Naive thymus-derived CD4-positive, alpha-beta T cell (primary cell): ENCODE data around the gene DYRK1A. TPM values are rescaled to one million over a fixed set of nuclear protein-coding genes. Genes with fewer than 3 reads are reported as not detected.

Experiments
- ATAC-seq: fragments of 150-1000 bp; cut with Tn5 transposase; 2 replicates; pipeline ENCODE4 v1.10.0; 2021; ENCODE audit warnings: mild to moderate bottlenecking, moderate library complexity
- CTCF ChIA-PET: fragments of 350-600 bp; sonication (Branson Sonifier 250); formaldehyde crosslinking; loops from one replicate; lab custom pipeline; 2021; ENCODE audit warnings: antibody characterized with exemption; lab: Charles Lee
- POLR2A ChIA-PET: fragments of 350-600 bp; sonication (Branson Sonifier 250); formaldehyde crosslinking; loops from one replicate; lab custom pipeline; 2021; ENCODE audit warnings: antibody characterized with exemption, inconsistent platforms; lab: Charles Lee
- DNase-seq, 9 donors: peaks; one replicate each; pipeline versions ENCODE4 v3.0.0 to v3.0.0-alpha.2; 2020 to 2022; ENCODE audit warnings: mixed read lengths in 1 of 9
- H3K27ac ChIP-seq: one replicate; pipeline ENCODE4 v1.7.0; 2013; ENCODE audit warnings: mild to moderate bottlenecking, low read depth, low read length, moderate library complexity
- H3K27me3 ChIP-seq, 2 donors: one replicate each; pipeline ENCODE4 v1.7.0; 2013; ENCODE audit warnings: low read length in 2 of 2, mild to moderate bottlenecking in 2 of 2, moderate library complexity in 2 of 2; ENCODE audit not compliant: control insufficient read depth in 2 of 2, insufficient read depth in 2 of 2
- H3K36me3 ChIP-seq, 3 experiments: 1 replicate in 2 of 3; 2 replicates in 1 of 3; pipeline ENCODE4 v1.7.0; 2013; ENCODE audit warnings: low read length in 3 of 3, mild to moderate bottlenecking in 3 of 3, moderate library complexity in 1 of 3; ENCODE audit not compliant: insufficient read depth in 3 of 3, control insufficient read depth in 2 of 3
- H3K4me1 ChIP-seq, 2 donors: one replicate each; pipeline ENCODE4 v1.7.0; 2013; ENCODE audit warnings: low read length in 2 of 2, mild to moderate bottlenecking in 2 of 2, moderate library complexity in 1 of 2; ENCODE audit not compliant: control insufficient read depth in 2 of 2, insufficient read depth in 2 of 2
- H3K4me3 ChIP-seq: 2 replicates; pipeline ENCODE4 v1.7.0; 2013; ENCODE audit warnings: mild to moderate bottlenecking, low read length
- H3K9me3 ChIP-seq, 3 experiments: 1 replicate in 2 of 3; 2 replicates in 1 of 3; pipeline ENCODE4 v1.7.0; 2013; ENCODE audit warnings: low read length in 3 of 3; ENCODE audit not compliant: control insufficient read depth in 2 of 3
- H3K27ac Mint-ChIP-seq, 9 donors: one replicate each; pipeline ENCODE4 v1.8.0; 2020 to 2022; ENCODE audit warnings: mixed read lengths in 9 of 9, mild to moderate bottlenecking in 8 of 9, moderate library complexity in 5 of 9, inconsistent platforms in 2 of 9
- H3K27me3 Mint-ChIP-seq, 5 donors: one replicate each; pipeline ENCODE4 v1.8.0; 2021 to 2022; ENCODE audit warnings: mixed read lengths in 5 of 5, mild to moderate bottlenecking in 1 of 5
- H3K36me3 Mint-ChIP-seq, 5 donors: one replicate each; pipeline ENCODE4 v1.8.0; 2020 to 2022; ENCODE audit warnings: mixed read lengths in 5 of 5, mild to moderate bottlenecking in 3 of 5, inconsistent platforms in 1 of 5
- H3K4me1 Mint-ChIP-seq, 7 donors: one replicate each; pipeline ENCODE4 v1.8.0; 2020 to 2022; ENCODE audit warnings: mixed read lengths in 7 of 7, mild to moderate bottlenecking in 3 of 7, inconsistent platforms in 1 of 7
- H3K4me3 Mint-ChIP-seq, 10 donors: one replicate each; pipeline ENCODE4 v1.8.0; 2020 to 2022; ENCODE audit warnings: mild to moderate bottlenecking in 10 of 10, mixed read lengths in 10 of 10, moderate library complexity in 6 of 10, inconsistent platforms in 2 of 10
- H3K9me3 Mint-ChIP-seq, 11 donors: one replicate each; pipeline ENCODE4 v1.8.0; 2020 to 2022; ENCODE audit warnings: mixed read lengths in 11 of 11, mild to moderate bottlenecking in 4 of 11, inconsistent platforms in 1 of 11, moderate library complexity in 1 of 11
- intact Hi-C, 2 donors: fragments of 100-400 bp; cut with micrococcal nuclease; formaldehyde crosslinking; loops; one replicate each; pipeline ENCODE4 v1.15.1; 2023
- polyA plus RNA-seq, 2 donors: library from polyadenylated mRNA; unstranded; fragments of 300-500 nt; fragmentation: Illumina TruSeq; gene quantifications; one replicate each; pipeline ENCODE4 v1.2.3, GENCODE V29; 2021
- total RNA-seq, 6 experiments: library from RNA in 5 of 6; stranded (reverse) in 5 of 6; gene quantifications; 1 replicate in 5 of 6; 2 replicates in 1 of 6; pipeline ENCODE4 v1.2.3 and lab custom pipeline; 2021 to 2026

The DYRK1A gene
- total and polyA plus RNA-seq, 7 experiments from 2014 or later = 3.3 to 142 (median 118) TPM

DNA sequence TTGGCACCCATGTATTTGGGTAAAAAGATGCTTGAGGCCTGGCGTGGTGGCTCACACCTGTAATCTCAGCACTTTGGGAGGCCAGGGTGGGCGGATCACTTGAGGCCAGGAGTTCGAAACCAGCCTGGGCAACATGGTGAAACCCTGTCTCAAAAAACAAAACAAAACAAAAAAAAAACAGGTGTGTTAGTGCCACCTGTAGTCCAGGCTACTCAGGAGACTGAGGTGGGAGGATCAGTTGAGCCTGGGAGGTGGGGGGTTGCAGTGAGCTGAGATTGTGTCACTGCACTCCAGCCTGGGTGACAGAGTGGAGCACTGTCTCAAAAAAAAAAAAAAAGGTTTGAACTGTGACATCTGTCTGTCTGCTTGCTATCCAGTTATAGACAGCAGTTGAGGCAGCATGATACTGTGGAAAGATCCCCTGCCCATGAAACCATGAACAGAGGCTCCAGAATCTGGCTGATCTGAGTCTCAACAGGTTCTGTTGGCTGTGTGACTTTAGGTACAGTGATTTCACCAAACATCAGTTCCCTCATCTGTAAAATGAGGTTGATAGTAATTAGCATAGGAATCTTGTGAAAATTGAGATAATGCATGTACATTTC lies 5.7 kb downstream of the DYRK1A start:
- Histone ChIP-seq H3K27me3 (no peaks in the 10 kb centered on the region), H3K36me3 (no peaks in the 10 kb centered on the region), H3K4me3 (no peak overlapping the region), H3K27ac (no peak overlapping the region), H3K9me3 (no peaks in the 10 kb centered on the region), H3K4me1 (peaks cover 61 to 65% of the 10 kb centered on the region in 2 donors)
- no peak for ATAC-seq
- Mint-ChIP-seq H3K4me3 (peak overlapping the region; percentile 15 to 82 (median 62)), H3K4me1 (peaks cover 67 to 84% (median 78%) of the 10 kb centered on the region in 7 donors), H3K36me3 (peaks cover 0 to 10% (median 0%) of the 10 kb centered on the region in 5 donors), H3K27me3 (no peaks in the 10 kb centered on the region), H3K9me3 (peaks cover 0 to 1% (median 0%) of the 10 kb centered on the region in 11 donors), H3K27ac (peak overlapping the region; percentile 13 to 90 (median 54))
- ChIA-PET CTCF (interaction anchor here (1.2 to 1.3 kb wide), 2 partner anchors 10 to 13 kb away, joined by 3 to 4 read pairs; no protein-coding TSS in a partner anchor), POLR2A (interaction anchor here (0.6 to 3.2 kb wide), 5 partner anchors 12 to 105 kb away, joined by 3 to 16 read pairs (median 4); partner anchors contain the start of gene VPS26C)
- intact Hi-C loops = loop anchor here in 1 of 2 donors (5.0 kb wide), 1 partner anchor 35 kb away; no protein-coding TSS in a partner anchor
- peak in 1 of 9 donors; percentile 28 for DNase-seq

DNA sequence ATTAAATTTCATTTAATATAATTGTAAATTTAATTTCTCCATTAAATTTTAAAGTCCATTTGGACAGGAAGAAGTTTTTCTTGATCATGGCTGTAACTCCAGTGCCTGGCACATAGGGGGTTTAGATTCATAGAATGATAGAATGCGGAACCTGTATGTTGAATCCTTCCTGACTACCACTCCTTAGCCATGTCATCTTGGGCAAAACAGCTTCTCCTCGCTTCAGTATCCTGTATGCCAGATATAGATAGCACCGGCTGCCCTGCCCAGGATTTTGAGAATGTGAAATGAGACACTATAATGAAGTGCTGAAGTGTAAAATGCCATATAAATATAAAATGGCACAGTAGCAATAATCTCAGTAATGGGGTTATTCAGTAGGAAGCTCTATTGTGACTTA lies 6.4 kb downstream of the DYRK1A start:
- ATAC-seq (no peak), DNase-seq (no peak)
- no peaks in the 10 kb centered on the region for H3K27me3 ChIP-seq
- Mint-ChIP-seq H3K9me3 (peaks cover 0 to 1% (median 0%) of the 10 kb centered on the region in 11 donors), H3K27ac (peak overlapping the region in 7 of 9 donors; percentile 30 to 90 (median 65)), H3K36me3 (peaks cover 0 to 10% (median 0%) of the 10 kb centered on the region in 5 donors), H3K4me3 (peak overlapping the region in 9 of 10 donors; percentile 7 to 81 (median 63)), H3K27me3 (no peaks in the 10 kb centered on the region), H3K4me1 (peaks cover 74 to 91% (median 85%) of the 10 kb centered on the region in 7 donors)
- H3K4me3 ChIP-seq = no peak overlapping the region
- no peak overlapping the region for H3K27ac ChIP-seq
- CTCF ChIA-PET = no interaction called here
- POLR2A ChIA-PET = interaction anchor here (2.5 to 3.2 kb wide), 2 partner anchors 11 to 106 kb away, joined by 7 to 16 read pairs; partner anchors contain the start of gene VPS26C
- peaks cover 67 to 72% of the 10 kb centered on the region in 2 donors for H3K4me1 ChIP-seq
- intact Hi-C loops = loop anchor here in 1 of 2 donors (5.0 kb wide), 1 partner anchor 34 kb away; no protein-coding TSS in a partner anchor
- H3K9me3 ChIP-seq = no peaks in the 10 kb centered on the region
- H3K36me3 ChIP-seq = no peaks in the 10 kb centered on the region

DNA sequence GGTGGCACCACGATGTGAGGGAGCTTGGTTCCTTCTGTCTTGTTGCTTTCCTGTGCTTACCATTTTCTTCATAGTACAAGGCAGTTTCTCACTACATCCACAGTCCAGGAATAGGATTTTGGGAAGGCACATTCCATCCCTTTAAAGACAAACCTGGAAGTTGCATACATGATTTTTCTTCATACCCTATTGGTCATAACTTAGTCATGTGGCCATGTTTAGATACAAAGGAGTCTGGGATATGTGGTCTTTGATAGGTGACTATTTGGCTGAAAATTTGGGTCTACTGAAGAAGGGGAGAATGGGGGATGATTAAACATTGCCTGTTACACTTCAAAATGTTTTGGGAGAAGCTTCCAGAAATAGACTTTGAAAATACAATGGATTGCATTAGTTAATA lies 7.0 kb downstream of the DYRK1A start:
- ChIA-PET POLR2A (interaction anchor here (1.1 to 3.2 kb wide), 5 partner anchors 11 to 190 kb away, joined by 3 to 16 read pairs (median 4); partner anchors contain the start of gene VPS26C), CTCF (interaction anchor here (0.6 kb wide), 1 partner anchor 92 kb away, joined by 4 read pairs; no protein-coding TSS in a partner anchor)
- no peaks in the 10 kb centered on the region for H3K36me3 ChIP-seq
- H3K4me3 ChIP-seq = no peak overlapping the region
- Mint-ChIP-seq H3K4me1 (peaks cover 75 to 95% (median 89%) of the 10 kb centered on the region in 7 donors), H3K9me3 (peaks cover 0 to 2% (median 0%) of the 10 kb centered on the region in 11 donors), H3K27me3 (no peaks in the 10 kb centered on the region), H3K36me3 (peaks cover 0 to 11% (median 0%) of the 10 kb centered on the region in 5 donors), H3K27ac (peak overlapping the region; percentile 2 to 90 (median 49)), H3K4me3 (peak overlapping the region; percentile 38 to 81 (median 60))
- H3K4me1 ChIP-seq = peaks cover 71 to 77% of the 10 kb centered on the region in 2 donors
- no peak for DNase-seq
- no peaks in the 10 kb centered on the region for H3K27me3 ChIP-seq
- intact Hi-C loops = loop anchor here in 1 of 2 donors (5.0 kb wide), 1 partner anchor 34 kb away; no protein-coding TSS in a partner anchor
- no peaks in the 10 kb centered on the region for H3K9me3 ChIP-seq
- peak overlapping the region; percentile 37 for H3K27ac ChIP-seq
- no peak for ATAC-seq

DNA sequence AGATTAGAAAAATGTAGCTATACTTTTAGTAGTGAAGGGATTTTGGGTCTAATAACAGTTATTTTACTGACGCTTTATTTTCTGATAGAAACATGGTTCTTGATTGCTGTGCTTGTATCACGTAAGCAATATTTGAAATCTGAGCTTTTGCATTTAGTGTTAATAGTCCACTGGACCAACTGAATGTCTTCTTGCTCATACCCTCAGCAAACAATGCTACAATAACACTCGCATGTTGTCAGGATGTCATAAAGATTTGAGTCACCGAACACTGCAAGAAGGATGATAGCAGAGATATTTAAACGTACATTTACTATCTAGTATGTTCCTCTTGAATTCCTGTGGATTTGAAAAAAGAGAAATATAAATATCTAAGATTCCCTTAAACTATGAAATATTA lies 7.5 kb downstream of the DYRK1A start:
- peak overlapping the region; percentile 49 to 81 (median 64) for H3K4me3 Mint-ChIP-seq
- H3K9me3 ChIP-seq = no peaks in the 10 kb centered on the region
- intact Hi-C loops = loop anchor here (2.0 to 5.0 kb wide), 2 partner anchors 23 to 33 kb away; no protein-coding TSS in a partner anchor
- ChIA-PET POLR2A (interaction anchor here (0.6 to 3.2 kb wide), 6 partner anchors 10 to 190 kb away, joined by 3 to 16 read pairs (median 4); partner anchors contain the start of gene VPS26C), CTCF (interaction anchor here (0.6 kb wide), 2 partner anchors 72 to 92 kb away, joined by 3 to 4 read pairs; no protein-coding TSS in a partner anchor)
- H3K27me3 ChIP-seq = no peaks in the 10 kb centered on the region
- peak overlapping the region in 5 of 9 donors; percentile 29 to 90 (median 57) for H3K27ac Mint-ChIP-seq
- H3K36me3 Mint-ChIP-seq = peaks cover 0 to 16% (median 0%) of the 10 kb centered on the region in 5 donors
- no peaks in the 10 kb centered on the region for H3K27me3 Mint-ChIP-seq
- peak overlapping the region; percentile 1 for H3K27ac ChIP-seq
- DNase-seq = no peak
- peaks cover 0 to 5% (median 0%) of the 10 kb centered on the region in 11 donors for H3K9me3 Mint-ChIP-seq
- H3K4me3 ChIP-seq = no peak overlapping the region
- H3K4me1 ChIP-seq = peaks cover 75 to 80% of the 10 kb centered on the region in 2 donors
- ATAC-seq = no peak
- H3K4me1 Mint-ChIP-seq = peaks cover 75 to 97% (median 89%) of the 10 kb centered on the region in 7 donors
- H3K36me3 ChIP-seq = no peaks in the 10 kb centered on the region

DNA sequence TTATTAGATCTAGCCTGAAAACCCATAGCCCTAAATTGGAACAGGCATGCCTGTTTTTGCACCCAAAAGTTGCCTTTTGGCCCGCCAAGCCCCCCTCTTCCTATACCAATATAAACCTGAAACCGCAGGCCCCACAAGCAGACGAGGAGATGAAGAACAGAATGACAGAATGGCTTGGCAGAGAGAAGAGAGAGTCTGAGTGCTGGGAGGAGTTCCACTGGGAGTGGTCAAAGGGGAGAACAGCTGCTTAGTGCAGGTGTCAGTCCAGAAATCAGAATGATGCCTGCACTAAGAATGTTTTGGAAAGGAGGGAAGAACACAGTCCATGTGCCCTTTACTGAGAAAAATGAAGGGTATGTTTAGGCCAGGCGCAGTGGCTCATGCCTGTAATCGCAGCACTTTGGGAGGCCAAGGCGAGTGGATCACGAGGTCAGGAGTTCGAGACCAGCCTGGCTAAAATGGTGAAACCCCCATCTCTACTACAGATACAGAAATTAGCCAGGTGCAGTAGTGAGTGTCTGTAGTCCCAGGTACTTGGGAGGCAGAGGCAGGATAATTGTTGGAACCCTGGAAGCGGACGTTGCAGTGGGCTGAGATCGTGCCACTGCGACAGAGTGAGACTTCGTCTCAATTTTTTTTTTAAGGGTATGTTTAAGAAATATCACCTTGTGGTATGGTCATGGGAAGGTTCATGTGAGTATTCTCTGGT lies 9.4 kb downstream of the DYRK1A start:
- no peak for DNase-seq
- Mint-ChIP-seq H3K9me3 (peaks cover 0 to 5% (median 0%) of the 10 kb centered on the region in 11 donors), H3K27ac (peak overlapping the region in 8 of 9 donors; percentile 2 to 80 (median 26)), H3K27me3 (no peaks in the 10 kb centered on the region), H3K36me3 (peaks cover 0 to 18% (median 0%) of the 10 kb centered on the region in 5 donors), H3K4me1 (peaks cover 75 to 97% (median 89%) of the 10 kb centered on the region in 7 donors), H3K4me3 (peak overlapping the region in 9 of 10 donors; percentile 45 to 74 (median 67))
- Histone ChIP-seq H3K36me3 (no peaks in the 10 kb centered on the region), H3K4me3 (no peak overlapping the region), H3K27ac (no peak overlapping the region), H3K4me1 (peaks cover 81 to 87% of the 10 kb centered on the region in 2 donors), H3K9me3 (no peaks in the 10 kb centered on the region), H3K27me3 (no peaks in the 10 kb centered on the region)
- intact Hi-C loops = loop anchor here in 1 of 2 donors (2.0 kb wide), 1 partner anchor 21 kb away; no protein-coding TSS in a partner anchor
- ChIA-PET CTCF (no interaction called here), POLR2A (no interaction called here)
- no peak for ATAC-seq

DNA sequence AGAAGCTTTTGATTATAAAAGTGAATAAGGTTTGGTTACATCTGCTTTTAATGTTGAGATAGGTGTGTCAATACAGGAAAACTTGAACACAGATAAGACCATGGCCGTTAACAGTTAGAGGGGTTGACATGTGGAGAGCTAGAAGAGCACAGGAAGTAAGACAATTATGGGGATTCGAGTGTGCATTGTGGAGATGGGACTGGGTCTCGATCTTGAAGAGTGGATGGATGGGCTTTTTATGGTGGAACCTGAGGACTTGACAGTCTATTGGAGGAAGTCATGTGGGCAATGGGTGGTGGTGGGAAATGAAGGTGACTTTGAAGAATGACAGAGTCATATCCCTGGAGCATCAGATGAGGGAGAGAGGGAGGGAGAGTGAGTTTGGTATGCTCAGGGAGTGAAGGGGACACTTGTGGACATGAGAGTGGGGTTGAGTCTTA lies 12.1 kb downstream of the DYRK1A start:
- ChIA-PET POLR2A (no interaction called here), CTCF (no interaction called here)
- H3K27me3 ChIP-seq = no peaks in the 10 kb centered on the region
- peak overlapping the region in 8 of 9 donors; percentile 5 to 73 (median 48) for H3K27ac Mint-ChIP-seq
- peak overlapping the region; percentile 21 to 84 (median 70) for H3K4me3 Mint-ChIP-seq
- intact Hi-C loops = loop anchor here (1.0 kb wide), 1 partner anchor 8 kb away; no protein-coding TSS in a partner anchor
- peaks cover 72 to 78% of the 10 kb centered on the region in 2 donors for H3K4me1 ChIP-seq
- H3K4me1 Mint-ChIP-seq = peaks cover 71 to 96% (median 88%) of the 10 kb centered on the region in 7 donors
- H3K27me3 Mint-ChIP-seq = no peaks in the 10 kb centered on the region
- no peaks in the 10 kb centered on the region for H3K9me3 ChIP-seq
- DNase-seq = no peak
- no peaks in the 10 kb centered on the region for H3K36me3 ChIP-seq
- no peak for ATAC-seq
- no peak overlapping the region for H3K27ac ChIP-seq
- H3K36me3 Mint-ChIP-seq = peaks cover 4 to 21% (median 9%) of the 10 kb centered on the region in 5 donors
- H3K4me3 ChIP-seq = no peak overlapping the region
- peaks cover 0 to 7% (median 3%) of the 10 kb centered on the region in 11 donors for H3K9me3 Mint-ChIP-seq
